H1 (cell line): ENCODE data around the gene MYL7. TPM values are rescaled to one million over a fixed set of nuclear protein-coding genes. Genes with fewer than 3 reads are reported as not detected.

Source experiments
- BACH1 ChIP-seq: IDR thresholded peaks from 2 replicates; pipeline ENCODE4 v1.6.1; 2012; ENCODE audit warnings: low read length, improper control_type of control experiment
- CHD7 ChIP-seq: fragments of 300-600 bp; sonication (generic); IDR thresholded peaks from 2 replicates; pipeline ENCODE4 v1.7.1; 2012; ENCODE audit warnings: low read length, moderate library complexity, mild to moderate bottlenecking, inconsistent platforms; ENCODE audit not compliant: insufficient replicate concordance
- E2F6 ChIP-seq: IDR thresholded peaks from 2 replicates; pipeline ENCODE4 v1.6.1; 2012; ENCODE audit warnings: inconsistent platforms
- GTF2F1 ChIP-seq: IDR thresholded peaks from 2 replicates; pipeline ENCODE4 v1.6.1; 2012; ENCODE audit warnings: low read depth, low read length, improper control_type of control experiment, borderline replicate concordance
- JUN ChIP-seq: IDR thresholded peaks from 2 replicates; pipeline ENCODE4 v1.6.1; 2011; ENCODE audit warnings: low read depth, mild to moderate bottlenecking, improper control_type of control experiment, low read length
- POLR2AphosphoS5 ChIP-seq: IDR thresholded peaks from 2 replicates; pipeline ENCODE4 v1.6.1; 2011; ENCODE audit warnings: low read depth, low read length
- RNF2 ChIP-seq: fragments of 200-900, 300-1000 bp; sonication (generic); IDR thresholded peaks from 2 replicates; pipeline ENCODE4 v1.7.1; 2016; ENCODE audit warnings: borderline replicate concordance, low read depth, mild to moderate bottlenecking, antibody characterized with exemption, low read length; ENCODE audit not compliant: poor library complexity, severe bottlenecking; ENCODE audit errors: missing control alignments
- TEAD4 ChIP-seq: IDR thresholded peaks from 2 replicates; pipeline ENCODE4 v1.6.1; 2012; ENCODE audit warnings: low read depth, low read length, inconsistent platforms, mixed read lengths
- polyA plus RNA-seq, 7 experiments: library from polyadenylated mRNA; depleted of rRNA in 3 of 7; stranded (reverse) in 5 of 7; unstranded in 2 of 7; fragments of >200 nt in 5 of 7; fragments of 200-250 nt in 2 of 7; gene quantifications; 1 replicate in 5 of 7; 2 replicates in 1 of 7; 4 replicates in 1 of 7; pipeline versions ENCODE4 v1.2.1 to v1.2.3, GENCODE V29; 2011 to 2013; ENCODE audit warnings: missing spikeins in 2 of 7, mixed read lengths in 2 of 7
- total RNA-seq: library from RNA; stranded (reverse); fragmentation: NEBNext Ultra II Directional; extraction: Animal tissue kit (Norgen Biotek cat#: 25700); gene quantifications from 2 replicates; pipeline ENCODE4 v1.2.1, GENCODE V29; 2021
- TF ChIP-seq, protein P1 (sequence below): IDR thresholded peaks from 2 replicates; pipeline ENCODE4 v1.6.1; 2012; ENCODE audit warnings: inconsistent platforms

MYL7 gene
- total and polyA plus RNA-seq, 2 of the 8 experiments (the other 6 are each of a cell fraction or from before 2014, with no cell fraction given): 3.3 to 3.4 TPM

DNA sequence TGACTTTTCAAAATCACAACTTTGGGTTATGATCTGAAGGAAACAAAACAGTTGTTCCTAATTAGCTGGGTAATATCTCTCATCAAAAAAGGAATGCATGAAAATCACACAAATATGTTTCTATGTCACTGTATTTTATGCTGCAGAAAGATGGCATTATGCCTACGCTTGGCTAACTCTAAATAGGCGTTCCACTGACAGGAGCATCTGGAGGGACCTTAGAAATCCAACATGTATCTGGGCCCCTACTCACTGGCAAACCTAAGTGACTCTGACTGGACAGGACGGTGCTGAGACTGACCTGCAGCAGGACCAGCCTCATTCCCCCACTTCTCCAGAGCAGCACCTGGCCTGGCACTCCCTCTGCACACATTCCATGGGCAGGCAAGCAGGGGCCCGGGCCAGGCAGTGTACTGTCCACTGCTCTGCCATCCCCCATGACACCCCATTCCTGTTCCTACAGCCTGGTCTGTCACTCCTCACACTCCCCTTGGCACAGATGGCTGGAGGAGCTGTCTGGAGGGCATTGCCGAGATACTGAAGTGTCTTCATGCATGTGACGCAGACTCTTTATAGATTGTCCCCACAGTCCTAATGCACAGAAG, 2.6 kb upstream of the MYL7 start (continued):
- TF ChIP-seq CHD7 (no peak), JUN (no peak), E2F6 (no peak), POLR2AphosphoS5 (no peak), TEAD4 (no peak), GTF2F1 (no peak), BACH1 (no peak), RNF2 (no peak)
- TF ChIP-seq, protein P1, sequence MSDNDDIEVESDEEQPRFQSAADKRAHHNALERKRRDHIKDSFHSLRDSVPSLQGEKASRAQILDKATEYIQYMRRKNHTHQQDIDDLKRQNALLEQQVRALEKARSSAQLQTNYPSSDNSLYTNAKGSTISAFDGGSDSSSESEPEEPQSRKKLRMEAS: no peak
